Osteoblast (primary cell): Measurements from ENCODE around the gene PAK4. TPM values are rescaled to one million over a fixed set of nuclear protein-coding genes. Genes with fewer than 3 reads are reported as not detected.

Experiments used
- DNase-seq: peaks from one replicate; pipeline ENCODE4 v3.0.0; 2011; ENCODE audit warnings: low spot score, mixed read lengths; ENCODE audit not compliant: insufficient read length; ENCODE audit errors: missing footprints
- H2AFZ ChIP-seq: 2 replicates; pipeline ENCODE4 v1.6.0; 2011; ENCODE audit warnings: mild to moderate bottlenecking, low read length
- H3K27ac ChIP-seq: 2 replicates; pipeline ENCODE4 v1.5.1; 2011; ENCODE audit warnings: mild to moderate bottlenecking, low read depth, low read length, moderate library complexity
- H3K27me3 ChIP-seq: 2 replicates; pipeline ENCODE4 v1.6.0; 2012; ENCODE audit warnings: mild to moderate bottlenecking, control low read depth, inconsistent platforms, low read length, moderate library complexity; ENCODE audit not compliant: insufficient read depth
- H3K36me3 ChIP-seq: 2 replicates; pipeline ENCODE4 v1.5.1; 2011; ENCODE audit warnings: mild to moderate bottlenecking, low read length, control low read depth, moderate library complexity; ENCODE audit not compliant: insufficient read depth
- H3K4me1 ChIP-seq: 2 replicates; pipeline ENCODE4 v1.5.1; 2011; ENCODE audit warnings: mild to moderate bottlenecking, low read length, control low read depth, moderate library complexity; ENCODE audit not compliant: insufficient read depth
- H3K4me2 ChIP-seq: 2 replicates; pipeline ENCODE4 v1.6.0; 2011; ENCODE audit warnings: mild to moderate bottlenecking, low read length; ENCODE audit not compliant: insufficient read depth
- H3K4me3 ChIP-seq: fragments of 200-600 bp; sonication (generic); 3 replicates; pipeline ENCODE4 v1.5.1; 2012; ENCODE audit warnings: mild to moderate bottlenecking, low read length, inconsistent platforms; ENCODE audit not compliant: insufficient read depth
- H3K79me2 ChIP-seq: 2 replicates; pipeline ENCODE4 v1.6.0; 2012; ENCODE audit warnings: mild to moderate bottlenecking, low read length, control low read depth, inconsistent platforms; ENCODE audit not compliant: insufficient read depth
- H3K9me3 ChIP-seq: 2 replicates; pipeline ENCODE4 v1.5.1; 2011; ENCODE audit warnings: low read depth, low read length, control low read depth
- H4K20me1 ChIP-seq: 2 replicates; pipeline ENCODE4 v1.6.0; 2012; ENCODE audit warnings: mild to moderate bottlenecking, low read length, control low read depth; ENCODE audit not compliant: insufficient read depth
- CTCF ChIP-seq: IDR thresholded peaks from 2 replicates; pipeline ENCODE4 v1.5.1; 2011; ENCODE audit warnings: mild to moderate bottlenecking, low read depth, low read length, moderate library complexity; ENCODE audit errors: extremely low read depth
- total RNA-seq: library from RNA; depleted of rRNA; stranded (reverse); fragments of >200 nt; gene quantifications from 2 replicates; pipeline ENCODE4 v1.2.3, GENCODE V29; 2012

PAK4 gene
- total RNA-seq, 1 donor, result 9.4 TPM

DNA sequence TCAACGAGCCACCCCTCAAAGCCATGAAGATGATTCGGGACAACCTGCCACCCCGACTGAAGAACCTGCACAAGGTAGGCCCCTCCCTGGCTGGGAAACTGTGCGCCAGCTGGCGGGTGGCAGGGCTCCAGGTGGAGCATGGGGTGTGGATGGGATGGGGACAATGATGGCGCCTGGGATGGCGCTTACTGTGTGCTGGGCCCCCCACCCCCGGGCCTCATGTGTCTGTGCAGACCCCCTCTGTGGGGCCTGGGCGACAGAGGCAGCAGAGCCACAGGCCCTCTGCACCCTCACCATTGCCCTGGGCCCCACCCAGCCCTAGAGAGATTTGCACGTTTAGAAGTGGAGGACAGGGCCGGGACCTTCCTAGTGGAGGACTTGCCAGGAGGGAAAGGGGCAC lies 52.1 kb downstream of the PAK4 start:
- H3K9me3 ChIP-seq, result no peaks in the 10 kb centered on the region
- TF ChIP-seq CTCF, result no peak
- H3K4me2 ChIP-seq, result no peak overlapping the region
- no peak overlapping the region for H2AFZ ChIP-seq
- peaks cover 17% of the 10 kb centered on the region for H3K36me3 ChIP-seq
- no peaks in the 10 kb centered on the region for H3K4me1 ChIP-seq
- H3K27ac ChIP-seq, result no peak overlapping the region
- H3K79me2 ChIP-seq, result no peaks in the 10 kb centered on the region
- H3K27me3 ChIP-seq, result no peaks in the 10 kb centered on the region
- H4K20me1 ChIP-seq, result peaks cover 5% of the 10 kb centered on the region
- DNase-seq, result no peak
- no peak overlapping the region for H3K4me3 ChIP-seq

GRCh38 chr19:39178296-39179006 lies 52.9 kb downstream of the PAK4 start:
- no peak overlapping the region for H3K27ac ChIP-seq
- no peak overlapping the region for H3K4me2 ChIP-seq
- no peak overlapping the region for H2AFZ ChIP-seq
- no peaks in the 10 kb centered on the region for H3K9me3 ChIP-seq
- H3K4me3 ChIP-seq, result no peak overlapping the region
- no peaks in the 10 kb centered on the region for H3K27me3 ChIP-seq
- H3K79me2 ChIP-seq, result no peaks in the 10 kb centered on the region
- H3K36me3 ChIP-seq, result peaks cover 17% of the 10 kb centered on the region
- DNase-seq, result no peak
- peaks cover 5% of the 10 kb centered on the region for H4K20me1 ChIP-seq
- no peaks in the 10 kb centered on the region for H3K4me1 ChIP-seq
- TF ChIP-seq CTCF, result no peak

GRCh38 chr19:39179754-39180153 lies 54.2 kb downstream of the PAK4 start:
- no peak for DNase-seq
- Histone ChIP-seq H3K4me2 (no peak overlapping the region), H3K4me1 (no peaks in the 10 kb centered on the region), H3K9me3 (no peaks in the 10 kb centered on the region), H3K27me3 (no peaks in the 10 kb centered on the region), H3K4me3 (no peak overlapping the region), H3K27ac (no peak overlapping the region), H2AFZ (no peak overlapping the region), H3K36me3 (peaks cover 17% of the 10 kb centered on the region), H4K20me1 (peaks cover 1% of the 10 kb centered on the region), H3K79me2 (no peaks in the 10 kb centered on the region)
- TF ChIP-seq CTCF, result no peak

DNA sequence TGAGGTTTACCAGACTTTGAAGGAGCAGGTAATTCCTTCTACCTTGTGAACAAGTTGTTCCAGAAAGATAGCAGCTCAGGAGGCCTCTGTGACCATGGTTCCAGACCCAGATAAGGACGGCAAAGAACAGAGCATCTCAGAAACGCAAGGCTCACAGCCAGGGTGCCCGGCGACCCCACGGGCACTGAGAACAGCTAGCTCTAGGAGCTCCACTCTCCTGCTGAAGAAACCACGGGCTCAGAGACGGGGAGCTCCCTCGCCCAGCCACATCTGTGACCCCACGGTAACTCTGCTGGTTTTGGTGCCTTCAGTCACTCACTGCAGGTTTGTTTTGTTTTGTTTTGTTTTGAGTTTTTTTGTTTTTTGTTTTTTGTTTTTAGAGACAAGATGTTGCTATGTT lies 55.2 kb downstream of the PAK4 start:
- Histone ChIP-seq H3K9me3 (no peaks in the 10 kb centered on the region), H3K4me1 (no peaks in the 10 kb centered on the region), H3K4me2 (no peak overlapping the region), H3K4me3 (no peak overlapping the region), H4K20me1 (no peaks in the 10 kb centered on the region), H3K79me2 (no peaks in the 10 kb centered on the region), H2AFZ (no peak overlapping the region), H3K27ac (no peak overlapping the region), H3K36me3 (peaks cover 15% of the 10 kb centered on the region), H3K27me3 (no peaks in the 10 kb centered on the region)
- TF ChIP-seq CTCF, result no peak
- no peak for DNase-seq
